Spleen (tissue), 7 donors: Measurements from ENCODE around the gene EAPP.

ENCODE experiments used
- CTCF ChIP-seq, 11 experiments: fragments of 200-600 bp in 7 of 11; fragments of 450-650 bp in 4 of 11; sonication (generic) in 4 of 11; IDR thresholded peaks in 8 of 11; conservative IDR thresholded peaks in 3 of 11; 1 replicate in 7 of 11; 2 replicates in 4 of 11; pipeline versions ENCODE4 v1.4.0 to v1.8.0; 2016 to 2021; ENCODE audit warnings: antibody characterized with exemption in 11 of 11, inconsistent platforms in 4 of 11, mild to moderate bottlenecking in 1 of 11
- POLR2AphosphoS5 ChIP-seq, 3 donors: sonication (generic); formaldehyde crosslinking; IDR thresholded peaks; one replicate each; pipeline ENCODE4 v1.5.1; 2017; ENCODE audit warnings: antibody characterized with exemption in 3 of 3
- donor health status: DM: no; HTN: no; CAD: no; lungs with moderate emphysema.
- donor health status: DM: no; HTN: no; CAD: no.
- donor health status: DM: no; HTN: no; CAD: no.

GRCh38 chr14:34489324-34489723 lies 50.2 kb downstream of the EAPP start:
- TF ChIP-seq CTCF (IDR thresholded peaks at IDR 0.05 in 8 of 11, conservative IDR thresholded peaks at IDR 0.05 in 3 of 11), result no peak
- no peak for TF ChIP-seq POLR2AphosphoS5 (IDR thresholded peaks at IDR 0.05)
